Measurements from ENCODE around the gene MISP.
A peak's percentile ranks its signal among the peaks of the same experiment; 100 is the strongest.

The MISP gene

DNA sequence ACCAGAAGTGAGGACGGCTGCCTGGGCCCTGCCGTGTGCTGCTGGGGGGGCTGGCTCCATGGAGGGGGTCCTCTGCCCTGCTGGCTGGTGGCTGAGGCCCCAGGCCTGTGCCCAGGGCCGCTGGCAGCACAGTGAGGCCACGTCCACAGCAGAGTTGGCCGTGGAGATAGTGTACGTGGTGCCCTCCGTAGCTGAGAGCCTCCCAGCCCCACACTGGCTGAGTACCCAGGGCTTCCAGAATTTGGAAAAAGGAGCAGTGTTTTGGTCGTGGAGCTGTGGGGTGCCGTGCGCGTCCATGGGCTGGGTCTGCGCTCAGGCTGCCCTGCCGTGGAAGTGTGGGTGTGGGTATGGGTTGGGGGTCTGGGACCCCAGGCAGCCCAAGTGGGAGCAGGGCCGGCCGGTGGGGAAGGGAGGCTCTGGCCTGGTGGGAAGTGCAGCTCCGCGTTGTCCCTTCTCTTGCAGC is 52.2 kb downstream of the MISP start:
- H3K4me3 ChIP-seq (replicated peaks; ENCODE audit: insufficient read depth, low read length), result no peak overlapping the region
- peak; percentile 9; the same call in 1 of the 2 replicates for TF ChIP-seq POLR2AphosphoS5 (IDR thresholded peaks at IDR 0.05; ENCODE audit: low read depth)
- no peak for TF ChIP-seq GABPA (IDR thresholded peaks at IDR 0.05; ENCODE audit: low read depth)
- DNase-seq (ENCODE audit: low read depth in 1 of 2, low spot score in 1 of 2), result no peak
- peak overlapping the region; percentile 95 for H3K27ac ChIP-seq (replicated peaks)
- no peaks in the 10 kb centered on the region for H3K27me3 ChIP-seq (ENCODE audit: insufficient read depth, poor library complexity, severe bottlenecking)

GRCh38 chr19:803686-804418 is 52.9 kb downstream of the MISP start:
- no peaks in the 10 kb centered on the region for H3K27me3 ChIP-seq (ENCODE audit: insufficient read depth, poor library complexity, severe bottlenecking)
- peak in 1 of 2 experiments; percentile 45 for DNase-seq (ENCODE audit: low read depth in 1 of 2, low spot score in 1 of 2)
- TF ChIP-seq SPI1 (IDR thresholded peaks at IDR 0.05; ENCODE audit: borderline replicate concordance, low read depth) (no peak), CTCF (IDR thresholded peaks at IDR 0.05; ENCODE audit: insufficient read depth, low read length) (no peak), GABPA (IDR thresholded peaks at IDR 0.05; ENCODE audit: low read depth) (no peak), REST (IDR thresholded peaks at IDR 0.05; ENCODE audit: insufficient replicate concordance, low read depth) (no peak), POLR2AphosphoS5 (IDR thresholded peaks at IDR 0.05; ENCODE audit: low read depth) (no peak)
- H3K27ac ChIP-seq (replicated peaks), result no peak overlapping the region
- no peak overlapping the region for H3K4me3 ChIP-seq (replicated peaks; ENCODE audit: insufficient read depth, low read length)

DNA sequence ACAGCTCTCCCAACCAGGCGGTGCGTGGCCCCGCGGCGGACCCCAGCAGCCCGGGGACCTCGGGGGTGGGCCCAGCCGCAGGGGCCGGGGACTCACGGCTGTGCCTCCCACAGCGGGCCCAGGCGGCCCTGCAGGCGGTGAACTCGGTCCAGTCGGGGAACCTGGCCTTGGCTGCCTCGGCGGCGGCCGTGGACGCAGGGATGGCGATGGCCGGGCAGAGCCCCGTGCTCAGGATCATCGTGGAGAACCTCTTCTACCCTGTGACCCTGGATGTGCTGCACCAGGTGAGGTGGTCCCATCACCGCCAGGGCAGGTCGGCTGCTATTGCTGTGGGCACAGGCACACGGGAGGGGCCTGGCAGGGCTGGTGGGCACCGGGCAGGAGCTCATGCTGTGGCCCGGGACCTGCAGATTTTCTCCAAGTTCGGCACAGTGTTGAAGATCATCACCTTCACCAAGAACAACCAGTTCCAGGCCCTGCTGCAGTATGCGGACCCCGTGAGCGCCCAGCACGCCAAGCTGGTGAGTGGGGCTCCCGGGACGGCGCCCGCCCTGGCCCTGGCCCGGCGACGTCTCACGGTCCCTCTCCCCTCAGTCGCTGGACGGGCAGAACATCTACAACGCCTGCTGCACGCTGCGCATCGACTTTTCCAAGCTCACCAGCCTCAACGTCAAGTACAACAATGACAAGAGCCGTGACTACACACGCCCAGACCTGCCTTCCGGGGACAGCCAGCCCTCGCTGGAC is 53.7 kb downstream of the MISP start:
- Histone ChIP-seq H3K4me3 (replicated peaks; ENCODE audit: insufficient read depth, low read length) (no peak overlapping the region), H3K27me3 (ENCODE audit: insufficient read depth, poor library complexity, severe bottlenecking) (no peaks in the 10 kb centered on the region), H3K27ac (replicated peaks) (no peak overlapping the region)
- peak in 1 of 2 experiments; percentile 36 for DNase-seq (ENCODE audit: low read depth in 1 of 2, low spot score in 1 of 2)
- TF ChIP-seq POLR2AphosphoS5 (IDR thresholded peaks at IDR 0.05; ENCODE audit: low read depth) (0 out of 2 replicates have a peak, but pooled peaks have one; percentile 31), GABPA (IDR thresholded peaks at IDR 0.05; ENCODE audit: low read depth) (no peak), SPI1 (IDR thresholded peaks at IDR 0.05; ENCODE audit: borderline replicate concordance, low read depth) (no peak)

DNA sequence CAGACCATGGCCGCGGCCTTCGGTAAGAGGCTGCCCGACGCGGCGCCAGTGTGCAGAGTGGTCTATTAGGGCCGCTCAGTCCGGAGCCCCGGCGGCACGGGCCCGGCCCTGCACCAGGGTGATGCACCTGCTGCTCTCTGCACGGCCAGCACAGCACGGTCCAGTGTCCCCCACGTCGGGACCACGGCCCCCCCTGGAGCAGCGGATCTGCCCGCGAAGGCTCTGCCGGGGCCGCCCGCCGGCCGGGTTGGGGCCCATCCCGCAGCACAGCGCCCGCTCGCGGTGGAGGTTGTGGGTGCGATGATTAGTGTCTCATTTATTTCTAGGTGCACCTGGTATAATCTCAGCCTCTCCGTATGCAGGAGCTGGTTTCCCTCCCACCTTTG is 54.2 kb downstream of the MISP start:
- Histone ChIP-seq H3K27me3 (ENCODE audit: insufficient read depth, poor library complexity, severe bottlenecking) (no peaks in the 10 kb centered on the region), H3K27ac (replicated peaks) (no peak overlapping the region), H3K4me3 (replicated peaks; ENCODE audit: insufficient read depth, low read length) (no peak overlapping the region)
- peak in 1 of 2 experiments; percentile 59 for DNase-seq (ENCODE audit: low read depth in 1 of 2, low spot score in 1 of 2)
- TF ChIP-seq CTCF (IDR thresholded peaks at IDR 0.05; ENCODE audit: insufficient read depth, low read length), result no peak
- TF ChIP-seq POLR2AphosphoS5 (IDR thresholded peaks at IDR 0.05; ENCODE audit: low read depth), result peak; percentile 9; the same call in 1 of the 2 replicates

DNA sequence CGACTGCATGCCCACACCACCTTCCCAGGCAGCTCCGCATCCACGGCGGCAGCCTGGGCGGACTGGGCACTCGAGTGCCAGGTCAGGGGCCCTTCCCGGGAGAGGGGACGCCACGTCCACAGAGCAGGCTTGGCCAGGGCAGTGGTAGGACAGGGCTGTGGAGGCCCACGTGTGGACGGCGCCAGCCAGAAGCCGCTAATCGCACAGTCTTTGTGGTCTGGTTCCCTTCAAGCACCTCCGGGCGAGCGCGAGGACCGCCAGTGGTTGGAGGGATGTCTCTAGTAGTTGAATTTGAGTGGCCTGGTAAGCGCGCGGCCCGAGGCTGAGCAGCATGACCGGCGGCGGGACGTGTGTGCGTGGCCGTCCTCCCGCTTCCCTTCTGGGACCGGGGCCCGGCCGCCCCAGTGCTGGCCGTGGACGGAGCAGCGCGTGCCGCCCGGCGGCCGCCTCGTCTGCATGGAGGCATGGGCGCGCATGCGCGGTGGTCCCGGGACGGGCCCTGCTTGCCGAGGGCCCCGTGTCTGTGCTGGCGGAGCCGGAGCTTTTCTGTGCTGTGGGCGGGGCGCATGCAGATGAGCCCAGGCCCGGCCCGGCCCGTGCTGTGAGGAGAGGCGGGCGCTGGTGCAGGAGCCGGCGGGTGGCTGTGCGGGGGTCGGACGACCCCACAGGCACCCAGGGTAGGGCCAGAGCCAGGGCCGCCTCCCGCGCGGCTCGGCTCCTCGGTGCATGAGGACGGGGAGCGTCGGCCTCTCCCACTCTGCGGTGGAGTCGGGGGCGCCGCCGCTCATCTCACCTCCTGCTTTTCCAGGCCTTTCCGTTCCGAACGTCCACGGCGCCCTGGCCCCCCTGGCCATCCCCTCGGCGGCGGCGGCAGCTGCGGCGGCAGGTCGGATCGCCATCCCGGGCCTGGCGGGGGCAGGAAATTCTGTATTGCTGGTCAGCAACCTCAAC is 55.0 kb downstream of the MISP start:
- Histone ChIP-seq H3K27me3 (ENCODE audit: insufficient read depth, poor library complexity, severe bottlenecking) (no peaks in the 10 kb centered on the region), H3K4me3 (replicated peaks; ENCODE audit: insufficient read depth, low read length) (no peak overlapping the region), H3K27ac (replicated peaks) (no peak overlapping the region)
- DNase-seq (ENCODE audit: low read depth in 1 of 2, low spot score in 1 of 2), result peak in 1 of 2 experiments; percentile 63
- no peak for TF ChIP-seq CTCF (IDR thresholded peaks at IDR 0.05; ENCODE audit: insufficient read depth, low read length)
- TF ChIP-seq POLR2AphosphoS5 (IDR thresholded peaks at IDR 0.05; ENCODE audit: low read depth), result no peak; the same call in 1 of the 2 replicates
- no peak for TF ChIP-seq REST (IDR thresholded peaks at IDR 0.05; ENCODE audit: insufficient replicate concordance, low read depth)
